Right lobe of liver (tissue), 6 donors: Measurements from ENCODE around the gene PTK6. TPM values are rescaled to one million over a fixed set of nuclear protein-coding genes. Genes with fewer than 3 reads are reported as not detected.

Source experiments
- ATAC-seq, 4 donors: fragments of 200-7000 bp; cut with Tn5 transposase; one replicate each; pipeline ENCODE4 v1.9.1; 2020; ENCODE audit warnings: mild to moderate bottlenecking in 4 of 4, moderate library complexity in 4 of 4
- DNase-seq, 3 donors: peaks; one replicate each; pipeline ENCODE4 v3.0.0-alpha.2; 2020
- H3K27ac ChIP-seq, 3 donors: fragments of 200-600 bp; one replicate each; pipeline ENCODE4 v1.8.0; 2022
- H3K27me3 ChIP-seq, 2 donors: fragments of 200-600 bp; one replicate each; pipeline ENCODE4 v1.8.0; 2022
- H3K36me3 ChIP-seq, 4 donors: fragments of 200-600 bp; sonication (generic) in 1 of 4; one replicate each; pipeline versions ENCODE4 v1.5.1 to v1.8.0; 2017 to 2022; ENCODE audit warnings: control low read depth in 1 of 4
- H3K4me1 ChIP-seq, 4 donors: fragments of 200-600 bp; sonication (generic) in 1 of 4; one replicate each; pipeline versions ENCODE4 v1.5.1 to v1.8.0; 2017 to 2022; ENCODE audit warnings: control low read depth in 1 of 4
- H3K4me3 ChIP-seq, 3 donors: fragments of 200-600 bp; one replicate each; pipeline ENCODE4 v1.8.0; 2022
- H3K9me3 ChIP-seq, 4 donors: fragments of 200-600 bp; sonication (generic) in 1 of 4; one replicate each; pipeline versions ENCODE4 v1.5.1 to v1.8.0; 2017 to 2022; ENCODE audit warnings: control low read depth in 1 of 4
- POLR2A ChIP-seq: fragments of 450-650 bp; IDR thresholded peaks from one replicate; pipeline ENCODE4 v1.6.1; 2017; ENCODE audit warnings: antibody characterized with exemption, mild to moderate bottlenecking
- WGBS: methylation state at CpG from one replicate; pipeline ENCODE4 v1.1.6; 2018; ENCODE audit warnings: low coverage, low lambda C conversion rate; ENCODE audit not compliant: insufficient coverage; ENCODE audit errors: missing lambda C conversion rate; 5-methylcytosine and 5-hydroxymethylcytosine counted together
- intact Hi-C, 2 donors: fragments of 100-400 bp; cut with DNase I; formaldehyde crosslinking; loops; one replicate each; pipeline versions ENCODE4 v1.11.2 to v1.14.1; 2022
- total RNA-seq, 6 experiments: library from RNA; depleted of rRNA in 2 of 6; stranded (reverse); fragments of >200 nt in 2 of 6; fragmentation: NEBNext Ultra II Directional in 3 of 6; extraction: Animal tissue kit (Norgen Biotek cat#: 25700) in 3 of 6; gene quantifications; one replicate each; pipeline versions ENCODE4 v1.1.0 to v1.2.4, GENCODE V29; 2016 to 2023
- TF ChIP-seq, protein P1 (sequence below), 4 donors: fragments of 200-600 bp in 3 of 4; fragments of 450-650 bp in 1 of 4; IDR thresholded peaks; one replicate each; pipeline versions ENCODE4 v1.5.1 to v1.8.0; 2016 to 2022; ENCODE audit warnings: antibody characterized with exemption in 4 of 4, mild to moderate bottlenecking in 2 of 4
- donor health status: DM: no; HTN: yes; CAD: no.
- donor health status: DM: no; HTN: no; CAD: no.
- donor health status: DM: no; HTN: no; CAD: no.
- donor health status: DM: no; HTN: yes; CAD: no.
- donor health status: DM: no; HTN: yes; CAD: no.

Gene PTK6
- total RNA-seq, 6 experiments from 2014 or later, result 0.78 to 11.0 (median 3.6) TPM

DNA sequence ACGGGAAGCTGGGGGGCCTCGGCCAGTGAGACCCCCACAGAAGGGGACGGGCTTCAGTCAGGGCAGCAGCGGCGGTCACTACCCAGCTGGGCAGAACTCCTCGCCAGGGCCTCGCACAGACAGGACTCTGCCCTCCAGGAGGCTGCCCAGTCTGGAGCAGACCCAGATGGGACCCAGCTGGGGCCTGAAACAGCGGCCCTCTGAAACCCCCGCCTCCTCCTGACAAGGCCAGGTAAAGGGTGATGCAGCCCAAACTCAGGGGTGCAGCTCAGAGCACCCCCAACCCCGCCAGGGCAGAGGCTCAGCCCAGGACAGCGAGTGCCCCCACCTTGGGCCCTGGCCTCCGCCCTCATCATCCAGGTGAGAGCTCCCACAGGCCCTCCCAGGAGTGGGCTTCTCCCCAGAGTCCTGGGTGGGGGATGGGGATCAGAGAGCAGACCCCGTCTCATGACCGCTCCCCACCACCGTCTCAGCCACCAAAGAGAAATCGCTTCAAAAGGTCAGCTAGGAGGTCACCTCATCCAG, 40.5 kb downstream of the PTK6 start:
- no CpG with 5 or more reads among the region's 16 CpGs for WGBS
- ATAC-seq, result peak; percentile 24 to 65 (median 48)
- no peak overlapping the region for H3K27ac ChIP-seq
- H3K9me3 ChIP-seq, result no peaks in the 10 kb centered on the region
- H3K27me3 ChIP-seq, result peaks cover 0 to 7% of the 10 kb centered on the region in 2 donors
- intact Hi-C loops, result no loop called here
- no peaks in the 10 kb centered on the region for H3K4me1 ChIP-seq
- H3K4me3 ChIP-seq, result peak overlapping the region in 2 of 3 donors; percentile 17 to 33
- no peaks in the 10 kb centered on the region for H3K36me3 ChIP-seq
- DNase-seq, result peak in 2 of 3 donors; percentile 50 to 59
- TF ChIP-seq, protein P1, sequence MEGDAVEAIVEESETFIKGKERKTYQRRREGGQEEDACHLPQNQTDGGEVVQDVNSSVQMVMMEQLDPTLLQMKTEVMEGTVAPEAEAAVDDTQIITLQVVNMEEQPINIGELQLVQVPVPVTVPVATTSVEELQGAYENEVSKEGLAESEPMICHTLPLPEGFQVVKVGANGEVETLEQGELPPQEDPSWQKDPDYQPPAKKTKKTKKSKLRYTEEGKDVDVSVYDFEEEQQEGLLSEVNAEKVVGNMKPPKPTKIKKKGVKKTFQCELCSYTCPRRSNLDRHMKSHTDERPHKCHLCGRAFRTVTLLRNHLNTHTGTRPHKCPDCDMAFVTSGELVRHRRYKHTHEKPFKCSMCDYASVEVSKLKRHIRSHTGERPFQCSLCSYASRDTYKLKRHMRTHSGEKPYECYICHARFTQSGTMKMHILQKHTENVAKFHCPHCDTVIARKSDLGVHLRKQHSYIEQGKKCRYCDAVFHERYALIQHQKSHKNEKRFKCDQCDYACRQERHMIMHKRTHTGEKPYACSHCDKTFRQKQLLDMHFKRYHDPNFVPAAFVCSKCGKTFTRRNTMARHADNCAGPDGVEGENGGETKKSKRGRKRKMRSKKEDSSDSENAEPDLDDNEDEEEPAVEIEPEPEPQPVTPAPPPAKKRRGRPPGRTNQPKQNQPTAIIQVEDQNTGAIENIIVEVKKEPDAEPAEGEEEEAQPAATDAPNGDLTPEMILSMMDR (IDR thresholded peaks at IDR 0.05), result no peak
- TF ChIP-seq POLR2A, result no peak

DNA sequence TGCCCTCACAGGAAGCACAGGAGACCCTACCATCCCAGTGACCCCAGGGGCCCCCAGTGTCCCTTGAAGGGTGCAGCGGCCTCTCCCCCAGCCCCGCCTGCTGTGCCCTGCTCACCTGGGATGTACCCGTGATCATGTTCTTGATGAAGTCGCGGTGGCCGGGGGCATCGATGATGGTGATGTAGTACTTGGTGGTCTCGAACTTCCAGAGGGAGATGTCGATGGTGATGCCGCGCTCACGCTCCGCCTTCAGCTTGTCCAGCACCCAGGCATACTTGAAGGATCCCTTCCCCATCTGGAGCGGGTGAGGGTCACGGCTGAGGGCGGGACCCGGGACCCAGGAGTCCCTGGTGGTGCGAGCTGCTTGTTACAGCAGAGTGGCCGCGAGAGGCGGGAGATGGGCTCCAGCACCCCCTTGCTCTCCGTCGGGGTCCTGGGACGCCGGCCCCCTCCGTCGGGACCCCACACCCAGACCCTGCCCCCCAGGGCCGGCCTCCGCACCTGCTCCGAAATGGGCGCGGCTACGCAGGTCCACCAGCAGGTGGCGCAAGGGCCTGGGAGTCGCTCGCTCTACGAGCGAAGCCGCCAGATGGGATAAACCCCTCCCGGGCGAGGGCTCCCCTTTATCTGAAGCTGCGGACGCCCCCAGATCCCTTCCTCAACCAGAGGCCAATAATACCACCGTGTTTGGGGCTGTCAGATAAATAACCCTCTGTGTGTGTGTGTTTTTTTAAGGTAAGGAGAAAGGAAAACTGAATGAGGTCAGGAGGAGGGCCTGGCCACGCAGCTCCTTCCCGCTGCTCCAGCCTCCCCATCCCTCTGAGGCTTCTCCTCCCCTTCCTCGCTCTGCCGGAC, 41.2 kb downstream of the PTK6 start:
- intact Hi-C loops, result no loop called here
- peak; percentile 59 to 84 (median 77) for ATAC-seq
- no peaks in the 10 kb centered on the region for H3K4me1 ChIP-seq
- H3K27me3 ChIP-seq, result peaks cover 0 to 7% of the 10 kb centered on the region in 2 donors
- H3K9me3 ChIP-seq, result no peaks in the 10 kb centered on the region
- DNase-seq, result peak; percentile 73 to 78 (median 77)
- 5% methylated on average over 8 of the region's 48 CpGs for WGBS
- TF ChIP-seq, protein P1 (IDR thresholded peaks at IDR 0.05), result peak; percentile 86 to 98 (median 94)
- TF ChIP-seq POLR2A, result no peak
- no peak overlapping the region for H3K27ac ChIP-seq
- H3K4me3 ChIP-seq, result peak overlapping the region in 2 of 3 donors; percentile 17 to 33
- H3K36me3 ChIP-seq, result no peaks in the 10 kb centered on the region

DNA sequence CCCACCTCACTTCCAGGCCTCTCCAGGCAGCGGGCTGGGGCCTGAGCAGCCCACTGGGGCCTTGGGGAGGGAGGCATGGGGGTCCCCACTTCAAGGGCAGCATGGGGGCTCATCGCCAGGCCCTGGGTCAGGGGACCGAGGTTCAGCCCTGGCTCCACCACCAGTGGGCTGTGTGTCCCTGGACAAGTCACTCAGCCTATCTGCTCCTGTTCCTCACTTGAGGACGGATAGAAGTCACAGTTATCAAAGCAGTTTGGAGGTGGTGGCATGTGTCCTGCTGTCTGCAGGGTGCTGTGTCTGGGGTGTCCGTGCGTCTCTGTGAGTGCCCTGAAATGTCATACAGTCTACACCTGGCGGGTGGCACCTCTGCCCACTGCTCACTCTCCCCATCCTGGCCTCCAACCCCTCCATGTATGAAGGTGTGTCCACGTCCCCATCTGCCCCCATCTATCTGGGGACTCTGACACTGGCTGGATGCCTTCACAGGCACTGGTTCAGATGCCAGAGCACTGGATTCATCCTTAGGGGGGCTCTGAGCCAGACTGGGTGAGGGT, 41.9 kb downstream of the PTK6 start:
- Histone ChIP-seq H3K27me3 (peaks cover 0 to 7% of the 10 kb centered on the region in 2 donors), H3K4me3 (no peak overlapping the region), H3K27ac (no peak overlapping the region), H3K9me3 (no peaks in the 10 kb centered on the region), H3K4me1 (no peaks in the 10 kb centered on the region), H3K36me3 (no peaks in the 10 kb centered on the region)
- DNase-seq, result peak in 1 of 3 donors; percentile 36
- ATAC-seq, result no peak
- TF ChIP-seq, protein P1 (IDR thresholded peaks at IDR 0.05), result no peak
- 100% methylated on average over 1 of the region's 8 CpGs for WGBS
- intact Hi-C loops, result no loop called here

DNA sequence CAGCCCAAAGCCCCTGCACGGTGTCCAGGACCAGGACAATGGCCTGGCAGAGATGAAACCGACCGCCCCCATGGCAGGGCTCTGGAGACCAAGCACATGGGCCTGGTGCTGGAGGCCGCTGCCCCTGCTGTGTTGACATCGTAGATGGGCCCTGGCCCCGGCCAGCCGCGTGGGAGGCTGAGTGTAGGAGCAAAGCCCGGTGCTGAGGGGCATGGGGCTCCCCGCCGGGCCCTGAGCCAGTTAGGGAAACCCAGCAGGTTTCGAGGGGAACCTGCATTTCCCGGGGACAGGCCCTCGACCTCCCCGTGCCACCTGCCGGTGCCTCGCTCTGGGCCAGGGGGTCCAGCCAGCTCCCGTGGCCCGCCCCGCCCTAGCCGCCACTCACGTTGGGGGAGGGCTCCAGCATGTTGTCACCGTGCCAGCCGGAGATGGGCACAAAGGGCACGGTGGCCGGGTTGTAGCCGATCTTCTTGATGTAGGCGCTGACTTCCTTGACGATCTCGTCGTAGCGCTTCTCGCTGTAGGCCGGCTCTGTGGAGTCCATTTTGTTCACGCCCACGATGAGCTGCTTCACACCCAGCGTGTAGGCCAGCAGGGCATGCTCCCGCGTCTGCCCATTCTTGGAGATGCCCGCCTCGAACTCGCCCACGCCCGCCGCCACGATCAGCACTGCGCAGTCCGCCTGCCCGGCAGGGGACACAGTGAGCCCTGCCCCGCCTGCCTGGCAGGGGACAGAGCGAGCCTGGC, 42.6 kb downstream of the PTK6 start:
- H3K27ac ChIP-seq, result no peak overlapping the region
- DNase-seq (peak in 1 of 3 donors; percentile 52), ATAC-seq (no peak)
- WGBS, result 88% methylated on average over 10 of the region's 51 CpGs
- no peaks in the 10 kb centered on the region for H3K4me1 ChIP-seq
- peaks cover 0 to 7% of the 10 kb centered on the region in 2 donors for H3K27me3 ChIP-seq
- intact Hi-C loops, result no loop called here
- no peak overlapping the region for H3K4me3 ChIP-seq
- TF ChIP-seq, protein P1 (IDR thresholded peaks at IDR 0.05), result no peak
- H3K36me3 ChIP-seq, result no peaks in the 10 kb centered on the region
- no peaks in the 10 kb centered on the region for H3K9me3 ChIP-seq
